Measurements from ENCODE around the gene ZEB2. TPM values are rescaled to one million over a fixed set of nuclear protein-coding genes. Genes with fewer than 3 reads are reported as not detected.

The ZEB2 gene
- total RNA-seq, 1 donor from 2014 or later, result 0.51 TPM

GRCh38 chr2:144472046-144472412 is 47.9 kb downstream of the ZEB2 start:
- DNase-seq (ENCODE audit: low read depth in 2 of 2), result no peak

GRCh38 chr2:144471305-144472045 is 48.4 kb downstream of the ZEB2 start:
- DNase-seq (ENCODE audit: low read depth in 2 of 2), result no peak

DNA sequence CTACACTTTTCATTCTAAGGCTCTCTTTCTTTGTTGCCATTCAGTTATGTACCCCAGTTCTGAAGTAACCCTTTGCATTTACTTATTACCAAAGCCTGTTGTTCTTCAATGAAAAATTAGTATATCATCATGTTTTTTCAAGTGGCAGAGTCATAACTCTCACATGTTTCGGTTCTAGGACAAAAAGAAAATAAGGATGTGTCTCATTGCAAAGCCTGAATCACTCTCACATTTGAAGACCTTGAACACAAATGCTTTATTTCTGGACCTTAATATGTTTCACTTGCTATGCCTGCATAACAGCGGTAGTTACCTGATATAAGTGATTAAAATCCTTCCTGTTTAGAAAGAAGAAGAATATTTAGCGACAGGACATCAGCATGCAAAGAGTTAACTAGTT is 49.1 kb downstream of the ZEB2 start:
- peak in 1 of 2 donors; percentile 19 for DNase-seq (ENCODE audit: low read depth in 2 of 2)

DNA sequence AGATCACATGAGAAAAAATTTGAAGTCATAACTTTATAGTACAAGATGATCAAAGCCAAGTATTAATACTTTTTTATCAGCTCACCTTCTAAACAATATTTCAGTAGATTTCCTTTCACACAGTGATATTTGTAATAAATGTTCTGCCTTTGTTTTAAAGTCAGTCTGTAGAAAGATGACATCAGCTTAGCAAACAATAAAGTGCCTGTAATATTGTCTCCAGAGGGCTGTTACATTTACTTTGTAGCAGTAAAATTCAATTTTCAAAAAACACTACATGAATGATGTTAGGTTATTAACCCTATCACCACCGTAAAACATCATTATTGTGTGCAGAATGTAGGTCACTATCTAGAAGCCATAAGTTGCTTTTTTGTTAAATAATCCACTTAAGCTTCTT is 49.6 kb downstream of the ZEB2 start:
- DNase-seq (ENCODE audit: low read depth in 2 of 2), result peak in 1 of 2 donors; percentile 7

GRCh38 chr2:144469798-144470197 is 50.1 kb downstream of the ZEB2 start:
- DNase-seq (ENCODE audit: low read depth in 2 of 2), result no peak

DNA sequence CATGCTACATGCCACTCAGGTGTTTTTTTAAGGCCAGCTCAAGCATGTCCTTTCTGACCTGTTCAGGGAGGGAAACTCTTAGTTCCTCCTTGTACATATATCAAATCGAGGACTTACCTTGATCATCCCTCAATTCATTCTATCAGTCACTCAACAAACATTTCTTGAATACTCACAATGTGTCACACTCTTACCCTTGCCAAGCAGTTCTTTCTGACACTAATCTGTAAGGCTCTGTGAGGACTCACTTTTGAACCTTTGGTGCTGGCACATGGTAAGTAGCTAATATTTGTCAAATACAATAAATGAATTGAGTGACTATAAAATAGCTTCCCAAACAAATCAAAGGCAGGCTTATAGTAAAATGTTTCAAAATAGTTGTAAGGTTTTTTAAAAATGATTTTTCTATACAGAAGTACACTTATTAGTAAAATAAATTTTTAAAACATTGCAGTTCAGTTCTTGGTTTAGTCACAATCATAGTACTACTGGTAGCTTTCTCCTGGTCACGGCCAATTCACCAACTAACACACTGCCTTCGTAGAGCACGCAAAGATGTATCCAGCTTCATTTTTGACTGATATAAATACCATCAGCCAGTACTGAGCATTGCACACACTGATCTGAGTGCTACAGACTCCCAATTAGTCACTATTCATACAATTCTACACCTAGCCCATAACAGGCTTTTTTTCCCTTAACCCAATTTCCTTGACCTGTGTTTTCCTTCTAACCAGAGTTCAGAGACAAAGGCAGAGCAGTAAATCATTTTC is 50.9 kb downstream of the ZEB2 start:
- peak in 1 of 2 donors; percentile 30 for DNase-seq (ENCODE audit: low read depth in 2 of 2)

GRCh38 chr2:144467502-144468137 is 52.3 kb downstream of the ZEB2 start:
- no peak for DNase-seq (ENCODE audit: low read depth in 2 of 2)

DNA sequence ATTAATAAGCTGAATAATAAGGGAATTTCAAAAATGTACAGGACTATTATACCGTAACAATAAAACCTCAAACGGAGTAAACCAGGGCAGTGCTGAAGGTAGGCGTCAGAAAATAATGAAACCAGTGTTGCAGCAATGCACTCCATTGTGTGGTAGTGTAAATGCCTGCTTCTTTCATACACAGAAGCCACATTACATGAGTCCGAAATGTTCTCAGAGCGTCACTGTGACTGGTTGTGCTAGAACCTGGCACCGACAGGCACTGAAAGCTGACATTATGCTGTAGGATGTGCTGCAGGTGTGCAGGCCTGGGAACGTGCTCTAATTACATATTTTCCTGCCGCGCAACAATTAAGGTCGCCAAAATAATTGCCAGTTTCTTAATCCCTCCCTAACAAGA is 53.3 kb downstream of the ZEB2 start:
- no peak for DNase-seq (ENCODE audit: low read depth in 2 of 2)

GRCh38 chr2:144465749-144466148 is 54.2 kb downstream of the ZEB2 start:
- DNase-seq (ENCODE audit: low read depth in 2 of 2), result no peak

DNA sequence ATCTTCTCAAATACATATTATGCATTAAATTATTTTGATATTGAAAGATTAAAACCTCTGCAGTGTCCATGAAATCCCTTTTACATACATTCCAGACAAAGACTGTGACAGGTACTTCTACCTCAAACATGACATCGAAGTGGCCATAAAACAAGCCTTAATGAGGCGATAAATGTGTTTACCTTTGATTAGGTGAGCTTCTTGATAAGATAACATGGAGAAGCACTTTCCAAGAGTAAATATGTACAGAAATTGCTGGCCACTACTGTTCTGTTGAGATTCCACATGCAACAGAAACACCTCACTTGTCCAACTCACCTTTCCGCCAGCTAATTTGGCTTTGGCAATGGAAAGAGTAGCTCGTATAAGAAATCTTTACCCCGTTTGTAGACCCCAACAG is 55.2 kb downstream of the ZEB2 start:
- no peak for DNase-seq (ENCODE audit: low read depth in 2 of 2)

DNA sequence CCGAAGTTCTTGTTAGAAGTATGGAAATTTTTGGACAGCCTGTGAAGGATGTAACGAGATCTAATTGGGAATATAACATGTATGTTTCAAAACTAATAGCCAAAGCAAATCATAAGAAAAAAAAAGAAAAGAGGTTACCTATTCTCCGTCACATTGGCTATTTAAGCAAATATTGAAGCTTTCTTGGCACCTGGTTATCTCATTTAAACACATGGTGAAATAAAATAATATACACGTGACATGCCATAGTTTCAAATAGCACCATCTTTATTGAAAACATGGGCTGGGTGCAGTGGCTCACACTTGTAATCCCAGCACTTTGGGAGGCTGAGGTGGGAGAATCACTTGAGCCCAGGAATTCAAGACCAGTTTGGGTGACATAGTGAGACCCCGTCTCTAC is 56.7 kb downstream of the ZEB2 start:
- no peak for DNase-seq (ENCODE audit: low read depth in 2 of 2)

DNA sequence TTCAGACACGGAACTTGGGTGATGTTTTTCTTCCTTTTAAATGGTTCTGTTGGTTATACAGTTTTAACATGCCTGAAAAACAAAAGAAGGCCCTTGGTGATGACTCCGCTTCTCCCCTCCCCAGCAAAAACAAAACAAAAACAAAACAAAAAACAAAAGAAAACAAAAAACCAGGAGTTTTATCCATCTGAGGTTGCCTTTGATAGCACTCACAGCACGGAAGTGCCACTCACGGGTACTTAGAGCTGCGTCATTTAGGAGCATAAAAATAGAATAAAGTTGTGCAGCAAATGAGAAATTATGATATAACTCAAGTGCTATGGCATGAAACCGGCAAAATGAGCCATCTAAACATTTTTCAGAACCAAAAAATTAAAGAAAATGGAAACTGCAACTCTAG is 57.7 kb downstream of the ZEB2 start:
- DNase-seq (ENCODE audit: low read depth in 2 of 2), result no peak

GRCh38 chr2:144461308-144461766 is 58.6 kb downstream of the ZEB2 start:
- no peak for DNase-seq (ENCODE audit: low read depth in 2 of 2)

- DNase-seq (ENCODE audit: low read depth in 2 of 2), result no peak
Observed at GRCh38 chr2:144460727-144461307, 59.1 kb downstream of the ZEB2 start.

GRCh38 chr2:144459937-144460336 is 60.0 kb downstream of the ZEB2 start:
- DNase-seq (ENCODE audit: low read depth in 2 of 2), result peak in 1 of 2 donors; percentile 16

DNA sequence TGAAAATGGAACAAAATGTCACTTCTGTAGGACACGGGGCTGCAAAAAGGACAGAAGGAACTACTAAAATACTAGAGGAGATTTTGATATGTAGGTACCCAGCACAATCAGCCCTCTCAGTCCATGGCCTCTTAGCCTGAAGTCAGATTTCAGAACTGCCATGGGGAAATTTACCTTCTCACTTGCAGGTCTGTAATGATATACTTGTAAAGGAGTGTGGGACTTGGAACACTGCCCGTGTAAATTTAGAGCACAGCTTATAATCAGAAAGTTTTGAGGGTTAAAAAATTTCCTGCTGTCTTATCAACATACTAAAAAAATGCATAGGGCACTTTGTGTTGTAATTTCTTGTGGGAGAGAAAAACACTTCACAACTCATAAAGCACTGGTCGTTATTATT is 60.6 kb downstream of the ZEB2 start:
- DNase-seq (ENCODE audit: low read depth in 2 of 2), result no peak

DNA sequence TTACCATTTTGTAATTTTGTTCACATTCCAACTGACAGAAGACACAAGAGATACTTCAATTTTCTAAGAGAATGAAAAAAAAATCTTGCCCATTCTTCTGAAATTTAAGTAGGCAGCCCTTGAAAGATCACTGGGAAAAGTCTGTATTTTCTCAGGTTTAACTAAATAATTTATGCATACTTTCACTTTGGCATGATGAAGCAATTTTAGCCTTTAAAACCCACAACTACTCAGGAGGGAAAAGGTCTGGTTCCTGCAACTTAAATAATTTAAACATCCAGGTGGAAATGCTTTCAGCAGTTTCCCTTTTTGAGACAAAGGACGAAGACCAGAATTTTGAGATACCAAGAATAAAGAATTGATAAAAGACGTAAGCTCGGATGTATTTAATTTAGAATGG is 61.4 kb downstream of the ZEB2 start:
- no peak for DNase-seq (ENCODE audit: low read depth in 2 of 2)

GRCh38 chr2:144456680-144457079 is 63.2 kb downstream of the ZEB2 start:
- peak in 1 of 2 donors; percentile 26 for DNase-seq (ENCODE audit: low read depth in 2 of 2)

GRCh38 chr2:144455987-144456386 is 63.9 kb downstream of the ZEB2 start:
- DNase-seq (ENCODE audit: low read depth in 2 of 2), result peak; percentile 14 to 68

GRCh38 chr2:144454466-144455287 is 65.2 kb downstream of the ZEB2 start:
- peak in 1 of 2 donors; percentile 34 for DNase-seq (ENCODE audit: low read depth in 2 of 2)

GRCh38 chr2:144453486-144454158 is 66.3 kb downstream of the ZEB2 start:
- no peak for DNase-seq (ENCODE audit: low read depth in 2 of 2)
